PC-3 (cell line): ENCODE measurements around the gene CTBP2.

ENCODE experiments used
- CTCF ChIP-seq: fragments of 300-600 bp; sonication (generic); conservative IDR thresholded peaks from 2 replicates; pipeline ENCODE4 v1.5.1; 2017; ENCODE audit warnings: antibody characterized with exemption, low read depth, mild to moderate bottlenecking, low read length
- EZH2 ChIP-seq: fragments of 300-600 bp; sonication (generic); IDR thresholded peaks from one replicate; pipeline ENCODE4 v1.6.1; 2017; ENCODE audit warnings: antibody characterized with exemption, mild to moderate bottlenecking, low read length; ENCODE audit not compliant: unreplicated experiment
- EZH2phosphoT487 ChIP-seq: fragments of 300-600 bp; sonication (generic); IDR thresholded peaks from 2 replicates; pipeline ENCODE4 v1.6.1; 2018; ENCODE audit warnings: mild to moderate bottlenecking, antibody characterized with exemption, low read length, borderline replicate concordance

- no peak for TF ChIP-seq CTCF
- TF ChIP-seq EZH2phosphoT487: no peak
- no peak for TF ChIP-seq EZH2
Measured at GRCh38 chr10:125127110-125127509, 33.3 kb downstream of the CTBP2 start.
